Activated CD4-positive, alpha-beta T cell treated with anti-CD3 and anti-CD28 coated beads, Interleukin-2, amount 10 ng/mL, durations not matched to agents 24 days and 14 days (primary cell): ENCODE data around the gene PUS7L. TPM values are rescaled to one million over a fixed set of nuclear protein-coding genes. Genes with fewer than 3 reads are reported as not detected.
"Not testable (repeated sequence)": the region's sequence is repeated elsewhere in the genome, so short reads cannot be mapped to it uniquely, and the experiment has no call there.

ENCODE experiments used
- DNase-seq: peaks from one replicate; pipeline ENCODE4 v3.0.0; 2022
- H3K27ac Mint-ChIP-seq: one replicate; pipeline ENCODE4 v1.8.0; 2022; ENCODE audit warnings: mild to moderate bottlenecking, mixed read lengths
- H3K27me3 Mint-ChIP-seq: one replicate; pipeline ENCODE4 v1.8.0; 2022; ENCODE audit warnings: mixed read lengths
- H3K36me3 Mint-ChIP-seq: one replicate; pipeline ENCODE4 v1.8.0; 2022; ENCODE audit warnings: low read depth, mild to moderate bottlenecking, mixed read lengths
- H3K4me1 Mint-ChIP-seq: one replicate; pipeline ENCODE4 v1.8.0; 2021; ENCODE audit warnings: mixed read lengths
- H3K4me3 Mint-ChIP-seq: one replicate; pipeline ENCODE4 v1.8.0; 2022; ENCODE audit warnings: mild to moderate bottlenecking, moderate library complexity, mixed read lengths
- H3K9me3 Mint-ChIP-seq: one replicate; pipeline ENCODE4 v1.8.0; 2021; ENCODE audit warnings: mixed read lengths
- intact Hi-C: fragments of 100-400 bp; cut with micrococcal nuclease; formaldehyde crosslinking; loops from one replicate; pipeline ENCODE4 v1.15.1; 2023
- total RNA-seq: library from RNA; stranded (reverse); gene quantifications from 2 replicates; pipeline ENCODE4 v1.2.3, GENCODE V29; 2022

The PUS7L gene
- total RNA-seq, 1 donor from 2014 or later = 23.0 TPM

- DNase-seq = no peak
- Mint-ChIP-seq H3K4me1 (peaks cover 26% of the 10 kb centered on the region), H3K36me3 (peaks cover 28% of the 10 kb centered on the region), H3K27ac (no peak overlapping the region), H3K27me3 (no peaks in the 10 kb centered on the region), H3K4me3 (no peak overlapping the region), H3K9me3 (no peaks in the 10 kb centered on the region)
- intact Hi-C loops = no loop called here
Observed at GRCh38 chr12:43764528-43764927, 5.9 kb upstream of the PUS7L start.

- no peaks in the 10 kb centered on the region for H3K27me3 Mint-ChIP-seq
- H3K4me3 Mint-ChIP-seq = no peak overlapping the region
- H3K4me1 Mint-ChIP-seq = peaks cover 26% of the 10 kb centered on the region
- intact Hi-C loops = no loop called here
- peaks cover 24% of the 10 kb centered on the region for H3K36me3 Mint-ChIP-seq
- no peak overlapping the region for H3K27ac Mint-ChIP-seq
- H3K9me3 Mint-ChIP-seq = no peaks in the 10 kb centered on the region
- no peak for DNase-seq
Observed at GRCh38 chr12:43763769-43764168, 5.2 kb upstream of the PUS7L start.

GRCh38 chr12:43762596-43762995 is 4.0 kb upstream of the PUS7L start:
- H3K4me3 Mint-ChIP-seq = peak overlapping the region; percentile 7
- H3K27ac Mint-ChIP-seq = no peak overlapping the region
- no peaks in the 10 kb centered on the region for H3K9me3 Mint-ChIP-seq
- no peaks in the 10 kb centered on the region for H3K27me3 Mint-ChIP-seq
- DNase-seq = no peak
- H3K4me1 Mint-ChIP-seq = peaks cover 30% of the 10 kb centered on the region
- H3K36me3 Mint-ChIP-seq = peaks cover 22% of the 10 kb centered on the region
- intact Hi-C loops = no loop called here

DNA sequence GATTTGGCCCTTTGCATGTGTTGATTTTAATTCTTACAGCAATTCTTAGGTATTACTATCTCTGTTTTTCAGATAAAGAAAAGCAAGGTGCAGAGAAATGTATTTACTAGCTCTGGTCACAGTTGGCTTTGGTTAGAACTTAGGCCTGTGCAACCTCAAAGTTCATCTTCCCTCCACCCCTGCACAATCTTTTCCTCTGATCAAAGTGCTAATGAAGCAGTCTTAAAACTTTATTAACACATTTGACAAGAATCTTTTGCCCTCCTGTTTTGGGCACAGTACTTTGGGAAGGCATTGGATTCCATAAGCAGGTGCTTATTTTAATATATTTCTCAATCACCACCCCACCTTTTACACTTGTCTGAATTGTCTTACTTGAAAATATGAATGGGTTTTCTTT is 2.9 kb upstream of the PUS7L start:
- Mint-ChIP-seq H3K4me1 (peaks cover 35% of the 10 kb centered on the region), H3K4me3 (peak overlapping the region; percentile 60), H3K27me3 (no peaks in the 10 kb centered on the region), H3K36me3 (peaks cover 23% of the 10 kb centered on the region), H3K9me3 (peaks cover 2% of the 10 kb centered on the region), H3K27ac (no peak overlapping the region)
- intact Hi-C loops = no loop called here
- DNase-seq = no peak

DNA sequence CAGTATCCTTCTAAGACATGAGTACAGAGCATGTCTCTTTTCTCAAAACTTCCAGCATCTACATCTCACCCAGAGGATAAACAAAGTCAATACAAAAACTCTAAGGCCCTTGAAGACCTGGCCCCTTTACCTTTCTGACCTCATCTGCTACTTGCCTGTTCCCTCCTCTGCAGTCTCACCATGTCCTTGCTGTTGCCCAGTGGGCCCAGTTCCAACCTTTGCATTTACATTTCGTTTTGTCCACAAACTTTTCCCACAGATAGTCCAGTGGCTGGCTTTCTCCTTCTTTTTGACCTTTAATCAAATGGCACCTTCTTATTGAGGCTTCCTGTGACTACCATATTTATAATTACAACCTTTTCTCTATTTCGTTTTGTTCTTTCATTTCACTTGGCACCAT is 1.8 kb upstream of the PUS7L start:
- Mint-ChIP-seq H3K27ac (peak overlapping the region; percentile 81), H3K4me3 (peak overlapping the region; percentile 89), H3K4me1 (peaks cover 44% of the 10 kb centered on the region), H3K36me3 (peaks cover 31% of the 10 kb centered on the region), H3K9me3 (peaks cover 4% of the 10 kb centered on the region), H3K27me3 (no peaks in the 10 kb centered on the region)
- no peak for DNase-seq
- intact Hi-C loops = no loop called here

GRCh38 chr12:43758247-43758727 is 303 bp downstream of the PUS7L start:
- no peak for DNase-seq
- H3K36me3 Mint-ChIP-seq = peaks cover 40% of the 10 kb centered on the region

DNA sequence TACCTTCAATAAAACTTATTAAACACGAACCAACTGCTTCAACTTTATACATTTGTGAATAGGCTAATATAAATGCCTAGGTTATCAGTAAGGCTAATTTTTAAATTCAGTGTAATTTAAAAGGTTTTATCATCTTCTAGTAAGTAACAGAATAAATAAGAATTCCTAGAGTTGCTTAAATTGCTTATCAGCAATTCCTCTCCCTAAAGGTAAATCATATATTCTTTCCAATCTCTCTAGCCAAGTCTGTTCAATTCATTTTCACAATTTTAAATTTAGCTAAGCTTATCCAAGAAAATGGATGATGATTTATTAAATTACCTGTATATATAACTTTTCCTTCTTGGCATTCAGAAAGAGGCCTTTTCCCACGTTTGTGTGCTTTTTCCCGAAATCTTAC is 4.6 kb downstream of the PUS7L start:
- intact Hi-C loops = no loop called here
- Mint-ChIP-seq H3K4me3 (no peak overlapping the region), H3K27ac (no peak overlapping the region), H3K27me3 (no peaks in the 10 kb centered on the region), H3K4me1 (peaks cover 31% of the 10 kb centered on the region), H3K36me3 (peaks cover 58% of the 10 kb centered on the region), H3K9me3 (peaks cover 10% of the 10 kb centered on the region)
- no peak for DNase-seq

More at GRCh38 chr12:43758247-43758727, 303 bp downstream of the PUS7L start:
- intact Hi-C loops = loop anchor here (1.0 kb wide), 1 partner anchor 48 kb away; the partner anchor contains the start of gene TWF1
- Mint-ChIP-seq H3K9me3 (peaks cover 4% of the 10 kb centered on the region), H3K4me1 (peaks cover 46% of the 10 kb centered on the region), H3K27me3 (no peaks in the 10 kb centered on the region), H3K27ac (peak overlapping the region; percentile 98), H3K4me3 (peak overlapping the region; percentile 89)

DNA sequence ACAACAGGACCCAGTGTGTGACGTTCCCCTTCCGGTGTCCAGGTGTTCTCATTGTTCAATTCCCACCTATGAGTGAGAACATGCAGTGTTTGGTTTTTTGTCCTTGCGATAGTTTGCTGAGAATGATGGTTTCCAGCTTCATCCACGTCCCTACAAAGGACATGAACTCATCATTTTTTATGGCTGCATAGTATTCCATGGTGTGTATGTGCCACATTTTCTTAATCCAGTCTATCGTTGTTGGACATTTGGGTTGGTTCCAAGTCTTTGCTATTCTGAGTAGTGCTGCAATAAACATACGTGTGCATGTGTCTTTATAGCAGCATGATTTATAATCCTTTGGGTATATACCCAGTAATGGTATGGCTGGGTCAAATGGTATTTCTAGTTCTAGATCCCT is 7.2 kb downstream of the PUS7L start:
- DNase-seq, H3K4me3 Mint-ChIP-seq, H3K27ac Mint-ChIP-seq, H3K9me3 Mint-ChIP-seq, intact Hi-C loops, H3K27me3 Mint-ChIP-seq: not testable (repeated sequence)
- H3K36me3 Mint-ChIP-seq = peaks cover 56% of the 10 kb centered on the region
- H3K4me1 Mint-ChIP-seq = peaks cover 21% of the 10 kb centered on the region

DNA sequence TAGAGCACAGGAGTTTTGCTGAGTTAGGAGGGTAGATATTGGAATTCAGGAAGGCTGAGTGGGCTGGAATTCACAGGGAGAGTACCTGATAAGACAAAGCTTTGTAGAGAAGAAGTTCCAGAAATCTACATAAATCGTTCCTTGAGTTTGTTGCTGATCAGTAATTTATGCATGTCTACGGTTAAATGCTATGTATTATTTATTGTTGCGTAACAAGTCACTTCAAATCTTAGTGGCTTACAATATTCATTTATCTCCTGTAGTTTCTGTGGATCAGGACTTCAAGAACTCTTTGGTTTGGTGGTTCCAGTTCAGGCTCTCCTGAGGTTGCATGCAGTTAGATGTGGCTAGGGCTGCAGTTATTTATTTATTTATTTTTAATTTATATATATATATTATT is 7.8 kb downstream of the PUS7L start:
- Mint-ChIP-seq H3K4me3 (no peak overlapping the region), H3K27me3 (no peaks in the 10 kb centered on the region), H3K36me3 (peaks cover 53% of the 10 kb centered on the region), H3K27ac (no peak overlapping the region), H3K9me3 (peaks cover 6% of the 10 kb centered on the region), H3K4me1 (peaks cover 18% of the 10 kb centered on the region)
- intact Hi-C loops = no loop called here
- DNase-seq = no peak

DNA sequence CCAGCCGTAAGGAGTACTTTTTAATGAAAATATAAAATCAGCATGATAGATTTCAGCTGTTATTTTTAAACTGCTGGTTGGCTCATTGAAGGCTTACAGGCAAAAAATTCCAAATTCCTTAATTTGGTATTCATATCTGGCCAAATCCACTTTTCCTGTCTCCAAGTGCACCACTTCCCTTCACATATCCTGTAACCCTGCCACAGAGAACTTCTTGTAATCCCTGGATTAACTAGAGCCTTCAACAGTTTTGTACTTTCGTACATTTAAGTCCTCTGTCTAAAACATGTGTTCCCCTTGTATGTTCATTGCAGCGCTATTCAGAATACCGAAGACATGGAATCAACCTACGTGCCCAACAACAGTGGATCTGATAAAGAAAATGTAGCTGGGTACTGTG is 9.6 kb downstream of the PUS7L start:
- peaks cover 6% of the 10 kb centered on the region for H3K9me3 Mint-ChIP-seq
- peaks cover 53% of the 10 kb centered on the region for H3K36me3 Mint-ChIP-seq
- no peak overlapping the region for H3K27ac Mint-ChIP-seq
- H3K27me3 Mint-ChIP-seq = no peaks in the 10 kb centered on the region
- no peak for DNase-seq
- no peak overlapping the region for H3K4me3 Mint-ChIP-seq
- intact Hi-C loops = no loop called here
- peaks cover 10% of the 10 kb centered on the region for H3K4me1 Mint-ChIP-seq

GRCh38 chr12:43744826-43745225 is 13.8 kb downstream of the PUS7L start:
- no peak overlapping the region for H3K4me3 Mint-ChIP-seq
- no peak overlapping the region for H3K27ac Mint-ChIP-seq
- peaks cover 39% of the 10 kb centered on the region for H3K36me3 Mint-ChIP-seq
- no peaks in the 10 kb centered on the region for H3K27me3 Mint-ChIP-seq
- intact Hi-C loops = no loop called here
- peaks cover 4% of the 10 kb centered on the region for H3K4me1 Mint-ChIP-seq
- no peaks in the 10 kb centered on the region for H3K9me3 Mint-ChIP-seq
- no peak for DNase-seq

DNA sequence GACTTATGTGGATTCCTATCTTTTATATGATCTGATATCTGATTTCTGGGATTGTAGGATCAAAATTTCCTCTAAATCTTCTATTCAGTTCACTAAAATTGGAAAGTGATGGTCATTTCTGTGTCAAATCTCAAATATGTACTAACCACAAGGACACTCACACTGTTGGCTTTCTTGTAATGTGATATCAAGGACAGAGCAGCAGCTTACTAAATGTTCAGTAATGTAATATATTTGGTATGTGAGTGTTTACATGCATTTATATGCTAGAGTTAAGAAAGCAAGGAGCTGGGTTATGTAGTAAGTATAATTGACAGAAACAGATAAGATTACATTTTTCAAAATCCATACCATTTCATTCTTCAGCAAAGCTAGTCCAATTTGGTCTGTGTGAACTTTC is 16.5 kb downstream of the PUS7L start:
- H3K36me3 Mint-ChIP-seq = peaks cover 44% of the 10 kb centered on the region
- H3K9me3 Mint-ChIP-seq = no peaks in the 10 kb centered on the region
- H3K27me3 Mint-ChIP-seq = no peaks in the 10 kb centered on the region
- no peak overlapping the region for H3K4me3 Mint-ChIP-seq
- no peak for DNase-seq
- H3K27ac Mint-ChIP-seq = no peak overlapping the region
- peaks cover 2% of the 10 kb centered on the region for H3K4me1 Mint-ChIP-seq
- intact Hi-C loops = no loop called here

DNA sequence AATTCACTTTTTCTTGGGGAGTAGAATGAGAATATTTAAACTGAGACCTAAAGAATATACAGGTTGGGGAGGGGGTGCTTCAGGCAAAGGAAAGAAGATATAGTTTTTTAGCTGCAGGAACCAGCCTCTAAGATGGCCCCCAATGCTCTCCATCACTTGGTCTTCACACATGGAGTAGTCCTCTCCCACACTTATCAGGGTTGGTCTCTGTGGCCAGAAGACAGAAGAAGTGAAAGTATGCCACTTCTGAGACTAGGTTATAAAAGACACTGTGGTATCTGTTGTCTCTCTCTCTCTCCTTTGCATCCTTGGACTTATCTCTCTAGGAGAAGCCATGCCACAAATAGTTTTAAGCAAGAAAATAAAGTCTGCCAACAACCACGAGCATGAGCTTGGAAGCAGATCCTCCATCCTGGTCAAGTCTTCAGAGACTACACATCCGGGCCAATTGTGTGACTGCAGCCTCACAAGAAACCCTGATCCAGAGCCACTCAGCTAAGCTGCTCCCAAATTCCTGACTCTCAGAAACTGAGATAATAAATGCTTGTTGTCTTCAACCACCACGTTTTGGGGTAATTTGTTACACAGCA is 18.0 kb downstream of the PUS7L start:
- H3K27me3 Mint-ChIP-seq = no peaks in the 10 kb centered on the region
- H3K4me1 Mint-ChIP-seq = no peaks in the 10 kb centered on the region
- H3K9me3 Mint-ChIP-seq = no peaks in the 10 kb centered on the region
- peaks cover 45% of the 10 kb centered on the region for H3K36me3 Mint-ChIP-seq
- H3K4me3 Mint-ChIP-seq = no peak overlapping the region
- intact Hi-C loops = no loop called here
- DNase-seq = no peak
- no peak overlapping the region for H3K27ac Mint-ChIP-seq

- H3K27me3 Mint-ChIP-seq = no peaks in the 10 kb centered on the region
- no peak overlapping the region for H3K4me3 Mint-ChIP-seq
- H3K9me3 Mint-ChIP-seq = no peaks in the 10 kb centered on the region
- no peak for DNase-seq
- H3K36me3 Mint-ChIP-seq = peaks cover 36% of the 10 kb centered on the region
- intact Hi-C loops = no loop called here
- H3K27ac Mint-ChIP-seq = no peak overlapping the region
- H3K4me1 Mint-ChIP-seq = no peaks in the 10 kb centered on the region
Observed at GRCh38 chr12:43737646-43738045, 20.9 kb downstream of the PUS7L start.

- DNase-seq = no peak
- Mint-ChIP-seq H3K4me3 (no peak overlapping the region), H3K27ac (no peak overlapping the region), H3K27me3 (no peaks in the 10 kb centered on the region), H3K9me3 (no peaks in the 10 kb centered on the region), H3K36me3 (peaks cover 36% of the 10 kb centered on the region), H3K4me1 (no peaks in the 10 kb centered on the region)
- intact Hi-C loops = no loop called here
Observed at GRCh38 chr12:43736927-43737440, 21.6 kb downstream of the PUS7L start.
